Liver (tissue), 9 donors: ENCODE measurements around the gene CDH23. TPM values are rescaled to one million over a fixed set of nuclear protein-coding genes. Genes with fewer than 3 reads are reported as not detected.

ENCODE experiments used
- DNase-seq: peaks from one replicate; pipeline ENCODE4 v3.0.0-alpha.2; 2017; ENCODE audit warnings: low spot score
- H3K27ac ChIP-seq, 2 donors: one replicate each; pipeline ENCODE4 v1.7.0; 2013; ENCODE audit warnings: inconsistent platforms in 2 of 2, low read length in 2 of 2, control low read depth in 1 of 2, low read depth in 1 of 2, mild to moderate bottlenecking in 1 of 2
- H3K27me3 ChIP-seq, 4 donors: one replicate each; pipeline versions ENCODE4 v1.6.1 to v1.7.0; 2013; ENCODE audit warnings: low read length in 3 of 4, inconsistent platforms in 1 of 4, mild to moderate bottlenecking in 1 of 4, moderate library complexity in 1 of 4; ENCODE audit not compliant: control insufficient read depth in 4 of 4, insufficient read depth in 4 of 4
- H3K36me3 ChIP-seq, 4 donors: one replicate each; pipeline versions ENCODE4 v1.6.1 to v1.7.0; 2013; ENCODE audit warnings: low read length in 3 of 4, mild to moderate bottlenecking in 3 of 4, low read depth in 1 of 4, moderate library complexity in 1 of 4; ENCODE audit not compliant: control insufficient read depth in 4 of 4, insufficient read depth in 3 of 4
- H3K4me1 ChIP-seq, 4 donors: one replicate each; pipeline versions ENCODE4 v1.6.1 to v1.7.0; 2013; ENCODE audit warnings: low read length in 3 of 4, mild to moderate bottlenecking in 3 of 4, moderate library complexity in 1 of 4; ENCODE audit not compliant: control insufficient read depth in 4 of 4, insufficient read depth in 4 of 4
- H3K4me3 ChIP-seq, 3 donors: one replicate each; pipeline versions ENCODE4 v1.6.1 to v1.7.0; 2013; ENCODE audit warnings: low read length in 3 of 3, control low read depth in 1 of 3, low read depth in 1 of 3, mild to moderate bottlenecking in 1 of 3
- H3K9ac ChIP-seq, 2 donors: one replicate each; pipeline ENCODE4 v1.7.0; 2013; ENCODE audit warnings: low read length in 2 of 2, mild to moderate bottlenecking in 2 of 2, moderate library complexity in 2 of 2, control low read depth in 1 of 2, low read depth in 1 of 2
- H3K9me3 ChIP-seq, 4 donors: one replicate each; pipeline versions ENCODE4 v1.6.1 to v1.7.0; 2013; ENCODE audit warnings: low read length in 3 of 4; ENCODE audit not compliant: control insufficient read depth in 4 of 4
- EGR1 ChIP-seq, 2 donors: IDR thresholded peaks; 2 replicates each; pipeline ENCODE4 v1.6.1; 2016 to 2018; ENCODE audit warnings: antibody characterized with exemption in 2 of 2, low read depth in 2 of 2
- FOXA1 ChIP-seq: IDR thresholded peaks from 2 replicates; pipeline ENCODE4 v1.6.1; 2016; ENCODE audit warnings: antibody characterized with exemption
- GABPA ChIP-seq, 2 donors: IDR thresholded peaks in 1 of 2; conservative IDR thresholded peaks in 1 of 2; 2 replicates each; pipeline ENCODE4 v1.6.1; 2016; ENCODE audit warnings: antibody characterized with exemption in 2 of 2, mild to moderate bottlenecking in 1 of 2, moderate library complexity in 1 of 2
- HNF4A ChIP-seq, 2 donors: conservative IDR thresholded peaks; 2 replicates each; pipeline ENCODE4 v1.6.1; 2016; ENCODE audit warnings: antibody characterized with exemption in 2 of 2, mild to moderate bottlenecking in 2 of 2
- HNF4G ChIP-seq: IDR thresholded peaks from 2 replicates; pipeline ENCODE4 v1.6.1; 2016; ENCODE audit warnings: antibody characterized with exemption
- JUND ChIP-seq, 2 donors: IDR thresholded peaks; 2 replicates each; pipeline ENCODE4 v1.6.1; 2016; ENCODE audit warnings: antibody characterized with exemption in 2 of 2
- NR2F2 ChIP-seq: IDR thresholded peaks from 2 replicates; pipeline ENCODE4 v1.6.1; 2016; ENCODE audit warnings: antibody characterized with exemption
- RAD21 ChIP-seq, 2 donors: IDR thresholded peaks; 2 replicates each; pipeline ENCODE4 v1.6.1; 2016; ENCODE audit warnings: antibody characterized with exemption in 2 of 2, mild to moderate bottlenecking in 2 of 2
- REST ChIP-seq: IDR thresholded peaks from 2 replicates; pipeline ENCODE4 v1.6.1; 2016; ENCODE audit warnings: antibody characterized with exemption, mild to moderate bottlenecking
- RXRA ChIP-seq, 2 donors: IDR thresholded peaks; 2 replicates each; pipeline ENCODE4 v1.6.1; 2017 to 2018; ENCODE audit warnings: antibody characterized with exemption in 2 of 2, mild to moderate bottlenecking in 1 of 2
- SP1 ChIP-seq: IDR thresholded peaks from 2 replicates; pipeline ENCODE4 v1.6.1; 2018; ENCODE audit warnings: antibody characterized with exemption, mild to moderate bottlenecking
- TAF1 ChIP-seq: conservative IDR thresholded peaks from 2 replicates; pipeline ENCODE4 v1.6.1; 2016; ENCODE audit warnings: antibody characterized with exemption, mild to moderate bottlenecking
- YY1 ChIP-seq: IDR thresholded peaks from 2 replicates; pipeline ENCODE4 v1.6.1; 2016; ENCODE audit warnings: antibody characterized with exemption, mild to moderate bottlenecking
- ZBTB33 ChIP-seq: IDR thresholded peaks from 2 replicates; pipeline ENCODE4 v1.6.1; 2016; ENCODE audit warnings: antibody characterized with exemption
- WGBS: extraction: QIAGEN DNeasy Blood & Tissue Kit; methylation state at CpG from one replicate; pipeline ENCODE4 v1.1.7; 2013; 5-methylcytosine and 5-hydroxymethylcytosine counted together
- polyA plus RNA-seq, 2 donors: library from polyadenylated mRNA; stranded (reverse) in 1 of 2; unstranded in 1 of 2; fragments of 200-250 nt in 1 of 2; fragments of >200 nt in 1 of 2; fragmentation: Nextera tagmentation in 1 of 2; extraction: Ambion mirVana in 1 of 2; gene quantifications; one replicate each; pipeline versions ENCODE4 v1.2.1 to v1.2.3, GENCODE V29; 2013 to 2015
- total RNA-seq, 2 donors: library from RNA; depleted of rRNA; stranded (reverse); fragments of >200 nt; gene quantifications; one replicate each; pipeline ENCODE4 v1.2.3, GENCODE V29; 2014
- TF ChIP-seq, protein P1 (sequence below): fragments of 150-350 bp; IDR thresholded peaks from 2 replicates; pipeline ENCODE4 v1.5.1; 2017; ENCODE audit warnings: improper control_type of control experiment, low read depth, low read length; ENCODE audit not compliant: missing input control
- TF ChIP-seq, protein P2 (sequence below): IDR thresholded peaks from 2 replicates; pipeline ENCODE4 v1.6.1; 2016; ENCODE audit warnings: antibody characterized with exemption
- donor health status: healthy.
- donor health status: healthy.
- donor health status: healthy.
- donor health status: healthy.
- donor health status: healthy.

The CDH23 gene
- total and polyA plus RNA-seq, 4 donors: 1.5 to 4.7 (median 3.4) TPM

DNA sequence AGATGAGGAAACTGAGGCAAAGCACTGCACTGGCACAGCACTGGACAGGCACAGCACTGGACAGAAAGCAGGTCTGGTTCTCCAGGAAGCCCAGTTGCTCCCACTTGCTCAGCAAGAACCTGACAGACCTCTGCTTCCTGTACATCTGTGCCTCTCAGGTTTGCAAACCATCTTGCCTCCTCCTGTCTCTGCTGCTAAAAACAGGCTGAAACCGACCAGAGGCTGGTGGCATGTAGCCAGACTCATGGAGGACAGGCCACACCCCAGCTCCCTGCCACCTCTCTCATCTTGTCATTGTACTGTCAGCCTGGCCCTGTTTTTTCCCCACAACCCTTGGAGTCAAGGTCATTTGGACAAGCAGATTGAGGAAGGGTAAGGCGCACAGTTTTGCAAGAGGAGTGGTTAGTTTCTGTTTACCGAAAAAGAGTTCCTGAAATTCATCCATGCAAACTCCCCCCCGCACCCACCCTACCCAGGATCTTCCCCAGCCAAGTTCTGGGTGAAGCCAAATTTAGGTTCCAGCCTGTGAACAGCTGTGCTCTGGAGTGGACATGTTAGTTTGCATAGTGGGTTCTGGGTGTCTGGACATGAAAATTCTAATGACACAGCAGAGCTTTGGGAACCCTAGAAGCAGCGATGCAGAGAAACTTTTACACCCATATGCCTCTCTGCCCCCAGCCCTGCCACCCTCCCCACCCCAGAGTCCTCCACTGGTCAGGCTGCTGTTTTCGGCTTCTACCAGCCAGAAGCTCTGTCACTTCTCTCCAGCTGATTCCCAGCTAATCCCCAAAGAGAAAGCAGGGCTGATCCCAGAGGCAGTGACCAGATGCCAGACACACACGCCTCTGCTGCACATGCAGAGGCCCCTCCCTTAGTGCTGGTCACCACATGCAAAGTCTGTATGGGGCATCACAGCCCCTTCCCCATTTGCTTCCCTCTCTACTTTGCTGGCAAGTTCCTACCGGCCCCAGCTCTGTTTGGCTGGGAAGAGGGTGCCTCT, 331.3 kb downstream of the CDH23 start:
- H3K9ac ChIP-seq: no peak overlapping the region
- no peaks in the 10 kb centered on the region for H3K9me3 ChIP-seq
- H3K27me3 ChIP-seq: no peaks in the 10 kb centered on the region
- peaks cover 0 to 8% (median 4%) of the 10 kb centered on the region in 4 donors for H3K4me1 ChIP-seq
- TF ChIP-seq SP1 (no peak), EGR1 (IDR thresholded peaks at IDR 0.05; ENCODE audit: low read depth in 2 of 2) (no peak), HNF4G (no peak), NR2F2 (peak; percentile 67), REST (no peak), FOXA1 (no peak), RAD21 (IDR thresholded peaks at IDR 0.05) (peak in 1 of 2 donors; percentile 7), TAF1 (no peak), GABPA (IDR thresholded peaks at IDR 0.05 in 1 of 2, conservative IDR thresholded peaks at IDR 0.05 in 1 of 2) (no peak), YY1 (no peak), HNF4A (conservative IDR thresholded peaks at IDR 0.05) (no peak), RXRA (IDR thresholded peaks at IDR 0.05) (no peak), JUND (IDR thresholded peaks at IDR 0.05) (no peak), ZBTB33 (no peak)
- TF ChIP-seq, protein P1, sequence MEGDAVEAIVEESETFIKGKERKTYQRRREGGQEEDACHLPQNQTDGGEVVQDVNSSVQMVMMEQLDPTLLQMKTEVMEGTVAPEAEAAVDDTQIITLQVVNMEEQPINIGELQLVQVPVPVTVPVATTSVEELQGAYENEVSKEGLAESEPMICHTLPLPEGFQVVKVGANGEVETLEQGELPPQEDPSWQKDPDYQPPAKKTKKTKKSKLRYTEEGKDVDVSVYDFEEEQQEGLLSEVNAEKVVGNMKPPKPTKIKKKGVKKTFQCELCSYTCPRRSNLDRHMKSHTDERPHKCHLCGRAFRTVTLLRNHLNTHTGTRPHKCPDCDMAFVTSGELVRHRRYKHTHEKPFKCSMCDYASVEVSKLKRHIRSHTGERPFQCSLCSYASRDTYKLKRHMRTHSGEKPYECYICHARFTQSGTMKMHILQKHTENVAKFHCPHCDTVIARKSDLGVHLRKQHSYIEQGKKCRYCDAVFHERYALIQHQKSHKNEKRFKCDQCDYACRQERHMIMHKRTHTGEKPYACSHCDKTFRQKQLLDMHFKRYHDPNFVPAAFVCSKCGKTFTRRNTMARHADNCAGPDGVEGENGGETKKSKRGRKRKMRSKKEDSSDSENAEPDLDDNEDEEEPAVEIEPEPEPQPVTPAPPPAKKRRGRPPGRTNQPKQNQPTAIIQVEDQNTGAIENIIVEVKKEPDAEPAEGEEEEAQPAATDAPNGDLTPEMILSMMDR: no peak
- TF ChIP-seq, protein P2, sequence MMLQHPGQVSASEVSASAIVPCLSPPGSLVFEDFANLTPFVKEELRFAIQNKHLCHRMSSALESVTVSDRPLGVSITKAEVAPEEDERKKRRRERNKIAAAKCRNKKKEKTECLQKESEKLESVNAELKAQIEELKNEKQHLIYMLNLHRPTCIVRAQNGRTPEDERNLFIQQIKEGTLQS: no peak
- DNase-seq: peak; percentile 69
- no peaks in the 10 kb centered on the region for H3K36me3 ChIP-seq
- 60% methylated on average over 8 of the region's 8 CpGs for WGBS
- H3K27ac ChIP-seq: peak overlapping the region; percentile 66 to 67
- H3K4me3 ChIP-seq: no peak overlapping the region
